Measurements from ENCODE around the gene CLEC20A. TPM values are rescaled to one million over a fixed set of nuclear protein-coding genes. Genes with fewer than 3 reads are reported as not detected.

CLEC20A gene
- total RNA-seq, 1 experiment from 2014 or later = not detected

GRCh38 chr1:178542554-178543289, 46.0 kb upstream of the CLEC20A start:
- peaks cover 22% of the 10 kb centered on the region for H3K4me1 ChIP-seq
- Mint-ChIP-seq H3K27me3 (ENCODE audit: insufficient read depth, unreplicated experiment) (no peaks in the 10 kb centered on the region), H3K36me3 (ENCODE audit: insufficient read depth, unreplicated experiment) (peaks cover 9% of the 10 kb centered on the region), H3K9me3 (ENCODE audit: unreplicated experiment) (no peaks in the 10 kb centered on the region), H3K4me3 (ENCODE audit: unreplicated experiment) (peak overlapping the region; percentile 90), H3K4me1 (ENCODE audit: low read depth, unreplicated experiment) (peaks cover 13% of the 10 kb centered on the region), H3K27ac (ENCODE audit: unreplicated experiment) (peak overlapping the region; percentile 91)
- no TSS peak for BruUV-seq (replicated peaks)
- CTCF ChIA-PET = interaction anchor here (0.6 to 2.7 kb wide), 13 partner anchors 10 to 750 kb away, joined by 3 to 45 read pairs (median 4); partner anchors contain the start of genes RALGPS2 and SOAT1
- intact Hi-C loops (cut with micrococcal nuclease; ENCODE audit: unreplicated experiment) = loop anchor here (1.0 to 10.0 kb wide), 10 partner anchors 9 to 540 kb away; partner anchors contain the start of gene TOR3A
- H3K27me3 ChIP-seq (replicated peaks; ENCODE audit: control insufficient read depth, insufficient read depth, low read length) = no peaks in the 10 kb centered on the region
- no peaks in the 10 kb centered on the region for H3K9me3 ChIP-seq
- peak; percentile 88 to 97 for DNase-seq
- POLR2A ChIA-PET = interaction anchor here (0.9 kb wide), 1 partner anchor 183 kb away, joined by 5 read pairs; no protein-coding TSS in a partner anchor
- no peaks in the 10 kb centered on the region; the same call in 1 of the 2 replicates for H3K36me3 ChIP-seq (ENCODE audit: control insufficient read depth, insufficient read depth, low read length)
- peak overlapping the region; percentile 72 for H3K4me3 ChIP-seq (ENCODE audit: low read depth, low read length)
- TF ChIP-seq CTCF (IDR thresholded peaks at IDR 0.05; ENCODE audit: insufficient read depth in 1 of 2, low read depth in 1 of 2, low read length in 1 of 2, severe bottlenecking in 1 of 2, unreplicated experiment in 1 of 2) = peak; percentile 85 to 98

DNA sequence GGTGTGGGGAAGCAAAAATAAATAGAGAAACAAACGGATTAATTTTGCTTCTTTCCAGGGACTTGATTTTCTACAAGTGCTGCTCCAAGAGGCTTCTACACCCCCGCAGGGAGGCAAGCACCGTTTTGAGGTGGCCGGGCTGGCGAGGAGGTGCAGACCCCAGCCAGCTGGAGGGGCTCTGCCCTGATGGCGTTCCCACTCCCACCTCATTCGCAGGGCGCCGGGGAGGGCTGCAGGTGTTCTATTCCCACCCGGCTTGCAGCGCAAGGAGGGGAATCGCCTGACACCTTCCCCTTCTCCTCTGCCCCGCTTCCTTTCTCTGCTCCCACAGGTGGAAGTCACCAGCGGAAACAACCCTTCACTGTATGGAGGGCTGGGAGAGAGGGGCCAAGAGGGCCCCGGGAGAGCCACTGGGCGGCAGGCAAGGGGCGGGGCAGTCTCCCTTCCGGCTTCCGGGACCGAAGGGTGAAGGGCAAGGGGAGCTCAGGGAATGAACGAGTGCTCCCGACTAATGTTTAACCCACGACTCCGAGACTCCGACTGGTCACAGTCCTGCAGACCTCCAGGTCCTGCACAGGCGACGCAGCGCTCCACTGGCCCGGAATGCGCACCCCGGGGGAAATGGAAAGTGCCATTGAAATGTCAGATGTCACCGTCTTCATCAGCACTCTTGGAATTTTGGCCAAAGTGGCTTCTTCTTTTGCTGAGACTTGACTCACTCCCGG, 45.2 kb upstream of the CLEC20A start:
- ChIA-PET POLR2A (interaction anchor here (0.9 kb wide), 1 partner anchor 184 kb away, joined by 5 read pairs; no protein-coding TSS in a partner anchor), CTCF (interaction anchor here (0.6 to 2.7 kb wide), 10 partner anchors 9 to 695 kb away, joined by 3 to 45 read pairs (median 6); partner anchors contain the start of gene RALGPS2)
- Mint-ChIP-seq H3K27me3 (ENCODE audit: insufficient read depth, unreplicated experiment) (no peaks in the 10 kb centered on the region), H3K9me3 (ENCODE audit: unreplicated experiment) (no peaks in the 10 kb centered on the region), H3K4me3 (ENCODE audit: unreplicated experiment) (peak overlapping the region; percentile 90), H3K4me1 (ENCODE audit: low read depth, unreplicated experiment) (peaks cover 18% of the 10 kb centered on the region), H3K27ac (ENCODE audit: unreplicated experiment) (peak overlapping the region; percentile 91), H3K36me3 (ENCODE audit: insufficient read depth, unreplicated experiment) (peaks cover 9% of the 10 kb centered on the region)
- peak; percentile 81 to 89 for DNase-seq
- Histone ChIP-seq H3K4me1 (peaks cover 29% of the 10 kb centered on the region), H3K4me3 (ENCODE audit: low read depth, low read length) (peak overlapping the region; percentile 72), H3K9me3 (no peaks in the 10 kb centered on the region), H3K36me3 (ENCODE audit: control insufficient read depth, insufficient read depth, low read length) (no peaks in the 10 kb centered on the region; the same call in 1 of the 2 replicates), H3K27me3 (replicated peaks; ENCODE audit: control insufficient read depth, insufficient read depth, low read length) (no peaks in the 10 kb centered on the region)
- TF ChIP-seq CTCF (IDR thresholded peaks at IDR 0.05; ENCODE audit: insufficient read depth in 1 of 2, low read depth in 1 of 2, low read length in 1 of 2, severe bottlenecking in 1 of 2, unreplicated experiment in 1 of 2) = peak in 1 of 2 experiments; percentile 20
- intact Hi-C loops (cut with micrococcal nuclease; ENCODE audit: unreplicated experiment) = loop anchor here (1.0 to 10.0 kb wide), 7 partner anchors 9 to 541 kb away; partner anchors contain the start of gene TOR3A
- no TSS peak for BruUV-seq (replicated peaks)

DNA sequence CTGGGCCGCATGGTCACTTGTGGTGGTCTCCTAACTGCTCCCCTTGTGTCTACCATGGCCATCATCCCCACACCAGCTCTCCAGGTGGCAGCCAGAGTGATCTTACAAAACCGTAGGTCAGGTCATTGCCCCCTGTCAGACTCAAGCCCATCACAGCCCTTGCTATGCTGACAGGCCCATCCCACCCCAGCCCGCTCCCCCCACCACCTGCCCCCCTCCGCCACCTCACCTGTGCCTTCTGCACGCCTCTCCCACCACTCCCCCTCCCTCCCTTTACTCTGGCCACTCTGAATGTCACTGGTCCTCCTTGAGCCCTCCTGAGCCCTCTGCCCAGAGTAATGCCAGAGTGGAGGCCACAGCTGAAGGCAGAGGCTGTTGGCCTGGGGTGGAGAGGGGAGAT, 44.6 kb upstream of the CLEC20A start:
- Histone ChIP-seq H3K27me3 (replicated peaks; ENCODE audit: control insufficient read depth, insufficient read depth, low read length) (no peaks in the 10 kb centered on the region), H3K9me3 (no peaks in the 10 kb centered on the region), H3K4me3 (ENCODE audit: low read depth, low read length) (no peak overlapping the region; the same call in 1 of the 2 replicates), H3K4me1 (peaks cover 35% of the 10 kb centered on the region), H3K36me3 (ENCODE audit: control insufficient read depth, insufficient read depth, low read length) (no peaks in the 10 kb centered on the region; the same call in 1 of the 2 replicates)
- POLR2A ChIA-PET = no interaction called here
- no peak for DNase-seq
- no TSS peak for BruUV-seq (replicated peaks)
- no peaks in the 10 kb centered on the region for H3K9me3 Mint-ChIP-seq (ENCODE audit: unreplicated experiment)
- intact Hi-C loops (cut with micrococcal nuclease; ENCODE audit: unreplicated experiment) = loop anchor here (5.0 to 10.0 kb wide), 3 partner anchors 71 to 346 kb away; no protein-coding TSS in a partner anchor
- H3K36me3 Mint-ChIP-seq (ENCODE audit: insufficient read depth, unreplicated experiment) = peaks cover 9% of the 10 kb centered on the region
- CTCF ChIA-PET = interaction anchor here (1.3 kb wide), 1 partner anchor 461 kb away, joined by 5 read pairs; no protein-coding TSS in a partner anchor
- H3K27ac Mint-ChIP-seq (ENCODE audit: unreplicated experiment) = peak overlapping the region; percentile 91
- no peak for TF ChIP-seq CTCF (IDR thresholded peaks at IDR 0.05; ENCODE audit: insufficient read depth in 1 of 2, low read depth in 1 of 2, low read length in 1 of 2, severe bottlenecking in 1 of 2, unreplicated experiment in 1 of 2)
- H3K4me3 Mint-ChIP-seq (ENCODE audit: unreplicated experiment) = peak overlapping the region; percentile 90
- H3K4me1 Mint-ChIP-seq (ENCODE audit: low read depth, unreplicated experiment) = peaks cover 23% of the 10 kb centered on the region
- no peaks in the 10 kb centered on the region for H3K27me3 Mint-ChIP-seq (ENCODE audit: insufficient read depth, unreplicated experiment)

Measured in Caco-2 (cell line).